ENCODE results near the gene WNK2.
"Not testable (repeated sequence)": the region's sequence is repeated elsewhere in the genome, so short reads cannot be mapped to it uniquely, and the experiment has no call there.

The WNK2 gene

GRCh38 chr9:93308158-93308602, 124.2 kb downstream of the WNK2 start:
- DNase-seq (ENCODE audit: low read depth) = no peak

DNA sequence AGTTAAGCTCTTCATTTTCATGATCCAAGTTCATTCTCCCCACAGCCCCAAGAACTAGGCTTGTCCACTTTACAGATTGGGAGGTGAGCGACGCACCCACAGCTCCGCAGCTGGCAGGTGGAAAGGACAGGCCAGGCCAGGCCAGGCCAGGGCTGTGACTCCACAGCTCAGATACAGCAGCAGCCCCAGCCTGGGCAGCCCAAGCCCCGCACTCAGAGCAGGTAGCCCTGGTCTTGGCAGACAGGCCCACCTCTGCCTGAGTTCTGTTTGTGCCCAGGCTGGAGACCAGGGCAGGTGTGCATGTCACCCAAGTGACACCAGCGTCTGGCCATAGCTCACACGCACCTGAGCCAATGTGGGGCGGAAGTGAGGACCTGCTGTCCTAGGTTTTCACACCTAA, 124.7 kb downstream of the WNK2 start:
- no peak for DNase-seq (ENCODE audit: low read depth)

DNA sequence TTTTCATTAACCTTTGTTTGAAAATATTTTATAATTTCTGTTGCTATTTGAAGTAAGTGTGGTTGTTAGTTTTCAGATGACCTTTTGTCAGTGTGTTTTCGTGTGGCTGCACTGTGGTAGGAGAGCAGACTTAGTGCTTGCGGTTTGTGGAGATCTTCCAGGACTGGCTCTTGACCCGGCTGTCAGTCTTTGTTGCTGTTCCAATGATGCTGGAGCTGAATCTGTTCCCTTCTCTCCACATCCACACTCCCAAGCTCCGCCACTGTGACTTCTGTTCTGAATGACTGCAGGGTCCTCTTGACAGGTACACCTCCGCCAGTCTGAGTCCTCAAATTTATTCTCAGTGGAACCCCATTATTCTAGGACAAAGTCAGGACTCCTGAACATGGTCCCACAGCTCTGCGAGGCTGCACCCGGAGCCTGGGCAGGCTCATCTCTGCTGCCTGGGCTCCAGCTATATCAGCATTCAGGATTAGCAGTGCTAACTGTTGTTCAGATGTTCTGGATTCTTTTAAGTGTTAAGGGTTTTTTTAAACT, 126.0 kb downstream of the WNK2 start:
- DNase-seq (ENCODE audit: low read depth) = no peak

DNA sequence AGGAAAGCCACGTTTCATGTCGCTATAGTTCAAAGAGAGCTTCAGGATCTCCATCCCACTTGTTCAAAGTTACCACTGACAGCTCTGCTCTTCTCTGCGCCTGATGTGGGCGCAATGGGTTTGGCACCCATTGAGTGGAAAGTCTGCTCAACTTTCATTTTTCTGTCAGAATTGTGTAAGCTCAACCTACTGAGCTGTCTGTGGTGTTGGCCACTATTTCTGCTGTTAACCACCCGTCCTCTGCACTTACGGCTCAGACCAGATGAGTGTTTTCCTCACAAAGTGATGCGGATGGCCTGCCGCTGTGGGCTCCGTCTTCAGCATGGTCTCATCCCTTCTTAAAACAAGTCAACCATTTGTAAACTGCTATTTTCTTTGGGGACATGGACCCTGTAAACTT, 131.2 kb downstream of the WNK2 start:
- no peak for DNase-seq (ENCODE audit: low read depth)

GRCh38 chr9:93315960-93316359, 132.0 kb downstream of the WNK2 start:
- no peak for DNase-seq (ENCODE audit: low read depth)

GRCh38 chr9:93316726-93317494, 133.0 kb downstream of the WNK2 start:
- DNase-seq (ENCODE audit: low read depth) = no peak

GRCh38 chr9:93317495-93318094, 133.7 kb downstream of the WNK2 start:
- DNase-seq (ENCODE audit: low read depth) = no peak

DNA sequence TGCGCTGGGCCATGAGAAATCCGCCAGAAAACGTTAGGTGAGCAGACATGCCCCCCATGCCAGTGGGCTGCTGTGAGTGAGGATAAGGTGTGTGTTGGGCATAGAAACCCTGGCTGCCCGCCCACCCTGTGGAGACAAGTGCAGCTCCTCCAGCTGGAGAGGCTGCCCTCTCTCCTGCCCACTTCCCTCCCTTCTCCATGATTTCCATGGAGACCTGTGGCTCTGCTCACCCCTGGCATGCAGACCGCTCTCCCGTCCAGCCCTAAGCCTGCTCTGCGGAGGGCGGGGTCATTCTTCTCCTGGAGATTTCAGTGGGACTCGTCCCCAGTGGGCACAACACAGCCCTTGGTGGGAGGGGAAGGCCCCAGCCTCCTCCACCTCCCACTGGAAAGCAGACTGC, 134.5 kb downstream of the WNK2 start:
- no peak for DNase-seq (ENCODE audit: low read depth)

GRCh38 chr9:93319301-93319991, 135.5 kb downstream of the WNK2 start:
- DNase-seq (ENCODE audit: low read depth) = no peak

GRCh38 chr9:93319992-93320500, 136.1 kb downstream of the WNK2 start:
- no peak for DNase-seq (ENCODE audit: low read depth)

DNA sequence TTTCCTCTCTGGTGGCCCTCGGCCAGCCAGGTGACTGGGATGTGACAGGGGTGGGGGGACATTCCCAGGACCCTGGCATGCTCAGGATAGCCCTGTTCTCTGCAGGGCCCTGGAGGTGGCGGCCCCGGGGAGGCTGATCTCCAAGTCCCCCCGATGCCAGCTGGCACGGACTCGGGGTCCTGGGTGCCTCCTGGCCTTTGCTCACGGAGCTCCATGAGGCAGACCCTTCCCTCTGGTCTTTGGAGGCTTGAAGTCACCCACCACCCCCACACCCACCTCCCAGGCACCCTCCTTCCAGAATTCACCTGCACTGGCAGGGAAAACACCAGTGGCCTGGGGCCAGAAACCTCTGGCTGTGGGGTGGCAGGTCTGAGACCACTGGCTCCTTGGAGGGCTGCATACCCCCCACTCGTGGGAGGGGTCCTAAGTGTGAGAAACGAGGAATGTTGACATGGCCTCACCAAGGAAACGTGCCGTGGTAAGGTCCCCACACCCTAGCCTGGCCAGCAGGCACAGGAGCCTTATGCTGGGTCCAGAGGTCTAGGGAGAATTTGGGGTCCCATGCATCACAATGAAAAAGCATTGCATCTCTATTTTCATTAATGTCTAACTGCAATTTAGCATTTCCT, 136.8 kb downstream of the WNK2 start:
- DNase-seq (ENCODE audit: low read depth) = no peak

- DNase-seq (ENCODE audit: low read depth) = no peak
These were observed 137.3 kb downstream of the WNK2 start for GRCh38 chr9:93321220-93321610.

- DNase-seq (ENCODE audit: low read depth) = not testable (repeated sequence)
These were observed 139.6 kb downstream of the WNK2 start for GRCh38 chr9:93323446-93323954.

DNA sequence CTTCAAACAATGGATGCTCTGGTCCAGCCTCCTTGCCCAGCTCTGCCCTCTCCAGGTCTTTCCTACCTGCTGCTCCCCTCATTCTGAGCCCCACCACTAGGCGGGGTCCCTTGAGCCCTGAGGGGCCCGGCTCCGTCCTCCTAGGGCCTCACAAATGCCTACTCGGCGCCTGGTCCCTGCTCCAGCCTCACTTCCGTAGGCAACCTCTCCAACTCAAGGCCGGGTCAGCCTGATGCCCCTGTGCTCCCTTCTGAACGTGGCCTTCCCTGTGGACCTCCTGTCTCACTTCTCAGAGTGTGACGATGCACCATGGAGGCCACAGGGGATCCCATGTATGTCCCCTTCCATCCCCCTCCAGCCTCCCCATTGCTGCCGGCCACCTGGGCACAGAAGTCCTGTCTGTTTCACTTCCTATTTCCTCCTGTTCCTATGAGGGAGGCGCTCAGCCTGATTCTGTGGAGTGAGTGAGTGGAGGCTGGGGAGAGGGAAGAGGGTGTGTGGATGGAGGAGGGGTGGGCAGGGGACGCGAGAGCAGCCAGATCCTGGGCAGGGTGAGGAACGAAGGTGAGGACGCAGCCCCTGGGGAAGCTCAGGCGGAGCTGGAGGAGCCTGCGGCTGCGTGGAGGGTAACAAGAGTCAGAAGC, 140.4 kb downstream of the WNK2 start:
- no peak for DNase-seq (ENCODE audit: low read depth)

GRCh38 chr9:93325307-93326035, 141.5 kb downstream of the WNK2 start:
- DNase-seq (ENCODE audit: low read depth) = no peak

GRCh38 chr9:93326056-93326455, 142.1 kb downstream of the WNK2 start:
- no peak for DNase-seq (ENCODE audit: low read depth)

GRCh38 chr9:93326654-93327053, 142.7 kb downstream of the WNK2 start:
- DNase-seq (ENCODE audit: low read depth) = no peak

- DNase-seq (ENCODE audit: low read depth) = no peak
These were observed 145.8 kb downstream of the WNK2 start for GRCh38 chr9:93329629-93330280.

GRCh38 chr9:93332317-93332716, 148.4 kb downstream of the WNK2 start:
- DNase-seq (ENCODE audit: low read depth) = no peak

GRCh38 chr9:93336720-93337119, 152.8 kb downstream of the WNK2 start:
- no peak for DNase-seq (ENCODE audit: low read depth)

All from activated T-cell treated with anti-CD3 and anti-CD28 coated beads for 1 hour (primary cell).